ENCODE data around the gene AP3S2.
"Not testable (repeated sequence)": the region's sequence is repeated elsewhere in the genome, so short reads cannot be mapped to it uniquely, and the experiment has no call there.

AP3S2 gene

GRCh38 chr15:89903015-89903857, 9.4 kb upstream of the AP3S2 start:
- no peak for DNase-seq

DNA sequence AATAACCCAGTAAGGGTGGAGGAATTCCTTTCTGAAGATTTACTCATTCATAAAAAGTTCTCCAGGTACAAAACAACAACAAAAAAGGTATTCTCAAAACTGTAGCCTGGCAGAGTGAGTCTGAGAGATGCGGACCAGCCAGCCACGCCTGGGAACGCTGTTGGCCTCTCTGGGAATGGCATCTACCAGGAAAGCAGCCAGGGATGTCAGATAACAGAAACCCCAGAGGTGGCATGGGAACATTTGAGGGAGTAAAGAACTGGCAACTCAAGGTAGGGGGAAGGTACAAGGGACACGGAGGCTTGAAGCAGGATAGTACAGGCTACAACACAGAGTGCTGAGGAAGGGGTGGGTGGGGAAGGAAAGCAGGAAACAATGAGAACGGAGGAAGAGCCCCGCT, 7.1 kb upstream of the AP3S2 start:
- no peak for DNase-seq

DNA sequence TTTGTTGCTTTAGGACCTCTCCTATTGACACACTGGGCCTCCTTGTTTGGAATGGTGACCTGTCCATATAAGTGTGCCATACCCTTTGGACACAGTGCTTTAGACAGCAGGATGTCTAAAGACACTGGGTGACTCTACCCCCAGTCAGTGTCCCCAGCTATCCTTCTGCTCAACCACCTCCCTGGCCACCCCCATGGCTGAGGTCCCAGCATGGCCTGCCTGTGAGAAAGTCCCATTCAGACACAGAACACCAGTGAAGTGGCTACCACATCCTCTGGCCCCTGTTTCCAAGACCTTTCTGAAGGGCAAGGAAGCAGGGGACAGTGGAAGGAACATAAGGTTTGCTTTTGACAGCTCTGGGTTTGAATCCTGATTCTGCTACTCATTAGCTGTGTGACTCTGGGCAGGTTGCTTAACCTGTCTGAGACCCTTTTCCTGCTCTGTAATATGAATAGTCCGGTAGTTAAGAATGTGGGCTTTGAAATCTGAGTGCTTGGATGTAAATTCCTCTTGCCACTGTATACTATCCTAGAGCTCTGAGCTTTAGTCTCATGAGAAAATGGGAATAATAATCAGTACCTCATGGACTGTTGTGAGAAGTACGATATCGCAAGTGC, 6.3 kb upstream of the AP3S2 start:
- DNase-seq: no peak

DNA sequence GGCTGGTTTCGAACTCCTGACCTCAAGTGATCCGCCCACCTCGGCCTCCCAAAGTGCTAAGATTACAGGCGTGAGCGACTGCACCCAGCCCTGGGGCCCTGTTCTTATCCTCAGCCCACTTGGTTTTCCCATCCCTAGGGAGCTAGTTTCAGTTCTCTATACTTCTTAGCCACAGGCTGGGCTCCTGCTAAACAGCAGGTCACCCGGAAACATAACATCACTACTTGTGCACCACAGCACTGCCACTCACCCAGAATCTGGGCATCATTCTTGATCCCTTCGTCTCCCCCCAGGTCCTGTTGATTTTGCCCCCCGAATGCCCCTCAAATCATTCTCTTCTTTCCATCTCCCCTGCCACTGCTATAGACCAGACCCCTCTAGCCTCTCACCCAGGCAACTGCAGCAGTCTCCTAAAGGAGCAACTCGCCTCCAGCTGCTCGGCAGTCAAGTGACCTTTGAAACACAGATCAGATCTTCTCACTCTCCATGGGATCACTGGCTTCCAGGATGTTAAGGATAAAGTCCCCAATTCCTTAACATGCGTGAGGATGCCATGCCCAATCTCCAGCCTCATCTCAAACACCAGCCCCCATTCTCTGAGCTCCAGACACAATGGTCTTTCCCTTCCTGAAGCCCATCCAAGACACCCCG, 5.6 kb upstream of the AP3S2 start:
- no peak for DNase-seq

GRCh38 chr15:89898614-89899294, 5.0 kb upstream of the AP3S2 start:
- DNase-seq: peak; percentile 57

GRCh38 chr15:89898146-89898545, 4.4 kb upstream of the AP3S2 start:
- DNase-seq: no peak

DNA sequence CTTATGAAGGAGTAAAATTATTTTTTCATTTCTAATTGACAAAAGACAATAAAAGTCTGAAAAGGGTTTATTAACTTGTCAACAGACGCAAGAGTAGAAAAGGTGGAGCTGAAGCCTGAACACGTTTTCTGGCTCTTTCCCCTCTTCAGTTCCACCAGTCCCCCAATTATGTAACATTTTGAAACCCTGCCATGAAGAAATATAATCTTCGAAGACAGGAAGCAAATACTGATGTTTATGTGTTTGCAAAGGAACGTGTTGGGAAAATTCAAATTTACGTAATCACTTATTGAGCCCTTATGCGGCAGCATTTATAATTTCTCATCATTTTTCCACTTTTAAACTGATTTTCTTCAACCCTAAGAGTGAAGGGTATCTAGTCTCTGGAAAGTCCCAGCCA, 767 bp downstream of the AP3S2 start:
- DNase-seq: no peak

- no peak for DNase-seq
These were observed 5.5 kb downstream of the AP3S2 start for GRCh38 chr15:89888214-89888804.

DNA sequence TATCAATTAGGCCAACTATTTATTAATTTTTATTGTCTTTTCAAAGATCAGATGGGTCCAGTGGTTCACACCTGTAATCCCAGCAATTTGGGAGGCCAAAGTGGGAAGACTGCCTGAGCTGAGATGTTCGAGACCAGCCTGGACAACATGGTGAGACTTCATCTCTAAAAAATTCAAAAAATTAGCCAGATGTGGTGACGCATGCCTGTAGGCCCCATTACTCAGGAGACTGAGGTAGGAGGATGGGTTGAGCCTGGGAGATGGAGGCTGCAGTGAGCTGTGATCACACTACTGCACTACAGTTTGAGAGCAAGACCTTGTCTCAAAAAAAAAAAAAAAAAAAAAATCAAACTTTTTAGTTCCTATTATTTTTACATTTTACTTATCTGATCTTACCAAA, 8.2 kb downstream of the AP3S2 start:
- no peak for DNase-seq

GRCh38 chr15:89885179-89885578, 8.6 kb downstream of the AP3S2 start:
- DNase-seq: not testable (repeated sequence)

DNA sequence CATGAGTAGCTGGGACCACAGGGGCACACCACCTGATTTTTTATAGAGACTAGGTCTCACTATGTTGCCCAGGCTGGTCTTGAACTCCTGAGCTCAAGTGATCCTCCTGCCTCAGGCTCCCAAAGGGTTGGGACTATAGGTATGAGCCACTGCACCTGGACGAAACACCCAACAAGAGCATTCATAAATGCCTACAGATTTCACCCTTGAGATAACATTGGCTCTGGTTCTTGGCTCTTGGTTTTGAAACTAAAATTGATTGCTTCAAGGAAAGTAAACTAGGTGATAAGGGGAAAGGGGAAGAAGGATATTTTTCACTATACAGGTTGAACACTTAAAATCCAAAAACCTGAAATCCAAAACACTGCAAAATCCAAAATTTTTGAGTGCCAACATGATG, 10.3 kb downstream of the AP3S2 start:
- DNase-seq: no peak

DNA sequence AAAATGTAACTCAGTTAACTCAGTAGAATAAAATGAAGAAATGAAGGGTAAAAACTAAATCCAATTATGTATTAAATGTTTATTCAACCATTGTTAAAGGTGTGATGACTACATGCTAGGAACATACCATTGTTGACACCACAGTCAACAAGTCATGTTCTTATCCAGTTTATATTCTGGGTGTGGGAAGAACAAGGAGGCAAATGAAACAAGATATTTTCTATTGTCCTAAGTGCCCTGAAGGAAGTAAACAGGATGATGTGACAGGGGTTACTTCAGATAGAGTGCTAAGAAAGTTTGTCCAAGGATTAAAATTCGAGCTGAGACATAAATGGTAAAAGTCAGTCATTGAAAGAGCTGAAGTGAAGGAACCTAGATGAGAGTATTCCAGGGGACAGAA, 13.1 kb downstream of the AP3S2 start:
- DNase-seq: no peak

- DNase-seq: no peak
These were observed 15.5 kb downstream of the AP3S2 start for GRCh38 chr15:89878323-89878722.

- DNase-seq: no peak
These were observed 16.7 kb downstream of the AP3S2 start for GRCh38 chr15:89877083-89877425.

GRCh38 chr15:89876396-89877082, 17.3 kb downstream of the AP3S2 start:
- no peak for DNase-seq

GRCh38 chr15:89875741-89876140, 18.1 kb downstream of the AP3S2 start:
- no peak for DNase-seq

DNA sequence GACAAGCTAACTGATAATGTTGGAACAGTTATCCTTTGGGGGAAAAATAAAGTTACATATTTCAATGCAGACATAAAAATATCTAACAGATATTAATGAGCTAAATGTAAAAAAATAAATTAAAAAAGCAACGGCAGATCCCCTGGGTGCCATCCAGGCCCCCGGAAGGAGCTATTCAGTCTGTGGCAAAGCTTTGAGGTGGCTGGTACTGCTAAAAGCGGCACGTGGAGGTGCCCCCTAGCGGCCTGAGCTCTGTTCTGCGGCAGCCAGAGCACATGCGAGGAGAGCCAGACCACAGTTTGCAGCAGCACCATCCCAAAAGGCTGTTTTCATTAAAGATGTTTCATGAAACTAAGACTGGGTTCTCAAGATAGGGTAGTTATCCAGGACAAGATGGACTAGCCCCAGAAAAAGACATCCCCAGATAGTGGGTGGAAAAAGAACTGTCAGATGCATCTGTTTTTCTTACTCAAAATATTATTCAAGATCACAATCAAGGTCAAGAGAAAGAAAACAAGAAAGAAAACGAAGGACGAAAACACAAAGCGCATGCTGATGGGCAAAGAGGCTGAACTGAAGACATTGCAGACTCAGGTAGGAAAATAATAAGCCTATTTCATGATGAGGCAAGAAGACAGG, 18.7 kb downstream of the AP3S2 start:
- DNase-seq: peak; percentile 80

GRCh38 chr15:89870688-89871288, 23.0 kb downstream of the AP3S2 start:
- DNase-seq: no peak

- no peak for DNase-seq
These were observed 23.8 kb downstream of the AP3S2 start for GRCh38 chr15:89870006-89870405.

- DNase-seq: not testable (repeated sequence)
These were observed 24.3 kb downstream of the AP3S2 start for GRCh38 chr15:89869490-89869889.

- DNase-seq: no peak
These were observed 28.6 kb downstream of the AP3S2 start for GRCh38 chr15:89864958-89865739.
